IMR-90 (cell line): ENCODE measurements around the gene C1QTNF3. TPM values are rescaled to one million over a fixed set of nuclear protein-coding genes. Genes with fewer than 3 reads are reported as not detected.

ENCODE experiments used
- microRNA-seq, 2 experiments: library from miRNA; stranded (forward) in 1 of 2; unstranded in 1 of 2; fragments of 10-50 nt in 1 of 2; fragments of <30 nt in 1 of 2; gene quantifications in 1 of 2; microRNA quantifications in 1 of 2; one replicate each; pipeline versions ENCODE3 to v1.1.0; 2013 to 2020; ENCODE audit not compliant: insufficient read depth in 1 of 2, insufficient read length in 1 of 2, unreplicated experiment in 1 of 2
- polyA plus RNA-seq, 3 experiments: library from polyadenylated mRNA; depleted of rRNA; stranded (reverse); fragments of >200 nt; gene quantifications; 2 replicates each; pipeline ENCODE4 v1.2.3, GENCODE V29; 2012; ENCODE audit warnings: low replicate concordance in 1 of 3
- small RNA-seq, 5 experiments: library from RNA; depleted of rRNA; stranded (forward); fragments of <200 nt; gene quantifications; one replicate each; pipeline ENCODE3, GENCODE V24; 2012
- total RNA-seq: library from RNA; depleted of rRNA; stranded (reverse); fragments of >200 nt; gene quantifications from 2 replicates; pipeline ENCODE4 v1.2.3, GENCODE V29; 2012; rRNA removed

The C1QTNF3 gene
- total and polyA plus RNA-seq, 2 of the 4 experiments (the other 2 are of a cell fraction) = 1.0 to 1.4 TPM

Small RNA genes within 50 kb of the gene (microRNA-seq; reads per million reads assigned to microRNA genes)
- not detected for gene AC139783.1 (ENCODE audit: insufficient read depth, insufficient read length)

Small RNA genes within 50 kb of the gene (small RNA-seq; reads per million reads assigned to genes)
- 0 reads per million in 5 experiments for gene AC139783.1

Other genes starting within 250 kb of the C1QTNF3 start
- gene ADAMTS12, start 151.2 kb downstream of the C1QTNF3 start, total RNA-seq = 49.2 and 51.3 TPM in 2 replicates
- gene ADAMTS12, start 151.2 kb downstream of the C1QTNF3 start, polyA plus RNA-seq (2012; rRNA removed) = 24.3 and 27.3 TPM in 2 replicates
- not detected in 2 replicates for gene RXFP3, start 106.8 kb downstream of the C1QTNF3 start, total RNA-seq
- gene RXFP3, start 106.8 kb downstream of the C1QTNF3 start, polyA plus RNA-seq (2012; rRNA removed) = not detected in 2 replicates
- not detected in 2 replicates for gene SLC45A2, start 58.5 kb downstream of the C1QTNF3 start, total RNA-seq
- 0.07 TPM in 1 of 2 replicates, not detected in the other for gene SLC45A2, start 58.5 kb downstream of the C1QTNF3 start, polyA plus RNA-seq (2012; rRNA removed)
- 10.0 and 12.9 TPM in 2 replicates for gene AMACR, start 35.2 kb downstream of the C1QTNF3 start, total RNA-seq
- 7.3 and 8.2 TPM in 2 replicates for gene AMACR, start 35.2 kb downstream of the C1QTNF3 start, polyA plus RNA-seq (2012; rRNA removed)